DOHH2 (cell line): ENCODE data around the gene LONP2.

ENCODE experiments used
- H3F3A ChIP-seq: fragments of 200-600 bp; sonication (generic), shearing (Covaris generic); 2 replicates; pipeline ENCODE4 v1.6.0; 2016; ENCODE audit warnings: antibody characterized with exemption, mild to moderate bottlenecking; ENCODE audit not compliant: control insufficient read depth, insufficient read depth
- H3K27ac ChIP-seq: fragments of 200-600 bp; sonication (generic); 2 replicates; pipeline ENCODE4 v1.5.1; 2014; ENCODE audit warnings: low read depth, mild to moderate bottlenecking, low read length, moderate library complexity
- H3K27me3 ChIP-seq: fragments of 200-600 bp; sonication (generic); 2 replicates; pipeline ENCODE4 v1.6.1; 2014; ENCODE audit warnings: mild to moderate bottlenecking, low read length, mixed read lengths; ENCODE audit not compliant: control insufficient read depth
- H3K36me3 ChIP-seq: fragments of 200-600 bp; sonication (generic); 2 replicates; pipeline ENCODE4 v1.6.1; 2014; ENCODE audit warnings: mild to moderate bottlenecking, low read length, moderate library complexity, mixed read lengths; ENCODE audit not compliant: control insufficient read depth
- H3K4me1 ChIP-seq: fragments of 200-600 bp; sonication (generic); 2 replicates; pipeline ENCODE4 v1.6.1; 2014; ENCODE audit warnings: mild to moderate bottlenecking, low read length, mixed read lengths; ENCODE audit not compliant: control insufficient read depth
- H3K4me2 ChIP-seq: fragments of 200-600 bp; sonication (generic); 2 replicates; pipeline ENCODE4 v1.6.0; 2014; ENCODE audit warnings: mild to moderate bottlenecking, low read length, moderate library complexity
- H3K4me3 ChIP-seq: fragments of 200-600 bp; sonication (generic); 2 replicates; pipeline ENCODE4 v1.5.1; 2014; ENCODE audit warnings: mild to moderate bottlenecking, low read length, mixed read lengths
- H3K79me2 ChIP-seq: fragments of 200-600 bp; sonication (generic); 2 replicates; pipeline ENCODE4 v1.6.1; 2014; ENCODE audit warnings: mild to moderate bottlenecking, low read length, mixed read lengths; ENCODE audit not compliant: control insufficient read depth
- H3K9me2 ChIP-seq: fragments of 200-600 bp; sonication (generic); replicated peaks from 2 replicates; pipeline ENCODE4 v1.6.1; 2014; ENCODE audit warnings: mild to moderate bottlenecking, low read length, mixed read lengths; ENCODE audit not compliant: control insufficient read depth
- H3K9me3 ChIP-seq: fragments of 200-600 bp; sonication (generic); 2 replicates; pipeline ENCODE4 v1.6.1; 2014; ENCODE audit warnings: antibody characterized with exemption, low read length, mixed read lengths; ENCODE audit not compliant: control insufficient read depth, insufficient read depth
- H4K20me1 ChIP-seq: fragments of 200-600 bp; sonication (generic); 2 replicates; pipeline ENCODE4 v1.6.0; 2014; ENCODE audit warnings: low read depth, mild to moderate bottlenecking, antibody characterized with exemption, low read length, moderate library complexity; ENCODE audit not compliant: control insufficient read depth, insufficient read depth
- EZH2phosphoT487 ChIP-seq: fragments of 200-600 bp; sonication (generic); IDR thresholded peaks from 2 replicates; pipeline ENCODE4 v1.6.1; 2017; ENCODE audit warnings: borderline replicate concordance, mild to moderate bottlenecking, antibody characterized with exemption, low read length, moderate library complexity, mixed read lengths
- TF ChIP-seq, protein P1 (sequence below): fragments of 200-600 bp; sonication (generic); IDR thresholded peaks from one replicate; pipeline ENCODE4 v1.5.1; 2014; ENCODE audit warnings: antibody characterized with exemption, mild to moderate bottlenecking, low read depth, low read length; ENCODE audit not compliant: poor library complexity, severe bottlenecking

Gene LONP2

DNA sequence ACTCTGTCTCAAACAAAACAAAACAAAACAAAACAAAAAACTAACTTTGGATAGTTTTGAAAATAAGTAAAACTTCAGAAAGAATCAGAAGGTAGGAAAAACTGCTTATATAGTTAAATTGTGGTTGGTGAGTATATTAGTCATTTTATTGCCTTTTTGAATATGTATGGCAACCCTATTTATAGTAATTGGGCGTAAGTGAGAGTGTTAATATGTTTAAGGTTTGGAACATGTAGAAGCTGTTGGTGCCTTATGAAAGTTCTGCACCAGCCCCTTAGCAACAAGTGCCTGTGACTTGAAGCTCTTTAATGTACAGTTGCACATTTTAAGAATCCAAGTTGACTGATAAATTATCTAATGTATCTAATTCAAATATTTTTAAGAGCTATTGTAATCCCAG is 50.6 kb downstream of the LONP2 start:
- Histone ChIP-seq H3K27ac (no peak overlapping the region), H3F3A (no peaks in the 10 kb centered on the region), H3K9me3 (no peaks in the 10 kb centered on the region), H3K9me2 (no peaks in the 10 kb centered on the region), H3K4me3 (no peak overlapping the region), H3K4me2 (no peak overlapping the region), H3K36me3 (peaks cover 23% of the 10 kb centered on the region), H3K4me1 (no peaks in the 10 kb centered on the region), H3K27me3 (no peaks in the 10 kb centered on the region), H3K79me2 (no peaks in the 10 kb centered on the region), H4K20me1 (no peaks in the 10 kb centered on the region)
- TF ChIP-seq, protein P1, sequence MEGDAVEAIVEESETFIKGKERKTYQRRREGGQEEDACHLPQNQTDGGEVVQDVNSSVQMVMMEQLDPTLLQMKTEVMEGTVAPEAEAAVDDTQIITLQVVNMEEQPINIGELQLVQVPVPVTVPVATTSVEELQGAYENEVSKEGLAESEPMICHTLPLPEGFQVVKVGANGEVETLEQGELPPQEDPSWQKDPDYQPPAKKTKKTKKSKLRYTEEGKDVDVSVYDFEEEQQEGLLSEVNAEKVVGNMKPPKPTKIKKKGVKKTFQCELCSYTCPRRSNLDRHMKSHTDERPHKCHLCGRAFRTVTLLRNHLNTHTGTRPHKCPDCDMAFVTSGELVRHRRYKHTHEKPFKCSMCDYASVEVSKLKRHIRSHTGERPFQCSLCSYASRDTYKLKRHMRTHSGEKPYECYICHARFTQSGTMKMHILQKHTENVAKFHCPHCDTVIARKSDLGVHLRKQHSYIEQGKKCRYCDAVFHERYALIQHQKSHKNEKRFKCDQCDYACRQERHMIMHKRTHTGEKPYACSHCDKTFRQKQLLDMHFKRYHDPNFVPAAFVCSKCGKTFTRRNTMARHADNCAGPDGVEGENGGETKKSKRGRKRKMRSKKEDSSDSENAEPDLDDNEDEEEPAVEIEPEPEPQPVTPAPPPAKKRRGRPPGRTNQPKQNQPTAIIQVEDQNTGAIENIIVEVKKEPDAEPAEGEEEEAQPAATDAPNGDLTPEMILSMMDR = no peak
- no peak for TF ChIP-seq EZH2phosphoT487

DNA sequence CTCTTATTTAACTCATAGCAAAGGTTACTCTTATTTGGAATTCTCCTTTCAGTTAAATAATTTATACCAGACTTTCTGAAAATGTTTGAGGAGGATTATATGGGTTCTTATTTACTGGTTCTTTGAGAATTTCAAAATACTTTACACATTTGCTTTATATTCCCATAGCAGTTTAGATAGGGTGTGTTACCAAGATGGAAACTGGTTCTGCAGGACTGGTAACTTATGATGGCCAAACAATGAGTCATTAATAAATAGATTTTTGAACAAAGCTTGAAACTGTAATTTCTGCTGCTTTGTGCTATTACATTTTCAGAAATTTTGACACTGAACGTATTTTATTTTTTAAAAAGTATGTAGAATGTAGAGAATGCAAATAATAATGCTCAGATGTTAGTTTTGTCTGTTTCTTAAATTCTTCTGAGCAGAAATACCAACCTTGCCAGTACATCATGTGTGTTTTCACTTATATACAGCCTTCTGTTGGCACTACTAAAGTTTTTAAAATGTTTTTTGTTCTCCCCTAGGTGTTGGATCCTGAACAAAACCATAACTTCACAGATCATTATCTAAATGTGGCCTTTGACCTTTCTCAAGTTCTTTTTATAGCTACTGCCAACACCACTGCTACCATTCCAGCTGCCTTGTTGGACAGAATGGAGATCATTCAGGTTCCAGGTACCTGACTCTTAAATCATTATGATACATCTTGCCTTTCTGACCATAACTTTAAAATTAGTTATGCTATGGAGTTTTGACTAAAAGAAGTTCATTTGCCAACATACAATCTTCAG is 51.6 kb downstream of the LONP2 start:
- no peak overlapping the region for H3K27ac ChIP-seq
- peaks cover 25% of the 10 kb centered on the region for H3K36me3 ChIP-seq
- H3K9me3 ChIP-seq = no peaks in the 10 kb centered on the region
- H3K4me3 ChIP-seq = no peak overlapping the region
- no peaks in the 10 kb centered on the region for H3F3A ChIP-seq
- H3K79me2 ChIP-seq = no peaks in the 10 kb centered on the region
- no peak overlapping the region for H3K4me2 ChIP-seq
- H3K9me2 ChIP-seq = no peaks in the 10 kb centered on the region
- H3K27me3 ChIP-seq = no peaks in the 10 kb centered on the region
- no peaks in the 10 kb centered on the region for H3K4me1 ChIP-seq
- no peaks in the 10 kb centered on the region for H4K20me1 ChIP-seq
- TF ChIP-seq EZH2phosphoT487 = no peak
- TF ChIP-seq, protein P1 = no peak

DNA sequence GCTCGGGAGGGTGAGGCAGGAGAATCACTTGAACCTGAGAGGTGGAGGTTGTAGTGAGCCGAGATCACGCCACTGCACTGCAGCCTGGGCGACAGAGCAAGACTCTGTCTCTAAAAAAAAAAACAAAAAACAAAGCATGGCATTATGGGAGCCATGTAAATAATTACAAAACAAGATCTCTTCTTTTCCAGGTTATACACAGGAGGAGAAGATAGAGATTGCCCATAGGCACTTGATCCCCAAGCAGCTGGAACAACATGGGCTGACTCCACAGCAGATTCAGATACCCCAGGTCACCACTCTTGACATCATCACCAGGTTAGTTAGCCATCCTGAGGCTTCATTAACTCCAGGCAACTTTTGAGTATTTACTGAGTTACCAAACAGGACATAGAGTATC is 55.4 kb downstream of the LONP2 start:
- Histone ChIP-seq H3K27ac (no peak overlapping the region), H3K9me3 (no peaks in the 10 kb centered on the region), H3K36me3 (peaks cover 44% of the 10 kb centered on the region), H3K79me2 (no peaks in the 10 kb centered on the region), H3K9me2 (no peaks in the 10 kb centered on the region), H4K20me1 (no peaks in the 10 kb centered on the region), H3K27me3 (no peaks in the 10 kb centered on the region), H3K4me3 (no peak overlapping the region), H3K4me1 (no peaks in the 10 kb centered on the region), H3K4me2 (no peak overlapping the region), H3F3A (no peaks in the 10 kb centered on the region)
- TF ChIP-seq, protein P1 = no peak
- no peak for TF ChIP-seq EZH2phosphoT487
